Placental pericyte (primary cell): Measurements from ENCODE around the gene CDH5. TPM values are rescaled to one million over a fixed set of nuclear protein-coding genes. Genes with fewer than 3 reads are reported as not detected.

ENCODE experiments used
- total RNA-seq: library from RNA; depleted of rRNA; stranded (reverse); fragments of >200 nt; gene quantifications from 2 replicates; pipeline ENCODE4 v1.2.3, GENCODE V29; 2012

CDH5 gene, protein sequence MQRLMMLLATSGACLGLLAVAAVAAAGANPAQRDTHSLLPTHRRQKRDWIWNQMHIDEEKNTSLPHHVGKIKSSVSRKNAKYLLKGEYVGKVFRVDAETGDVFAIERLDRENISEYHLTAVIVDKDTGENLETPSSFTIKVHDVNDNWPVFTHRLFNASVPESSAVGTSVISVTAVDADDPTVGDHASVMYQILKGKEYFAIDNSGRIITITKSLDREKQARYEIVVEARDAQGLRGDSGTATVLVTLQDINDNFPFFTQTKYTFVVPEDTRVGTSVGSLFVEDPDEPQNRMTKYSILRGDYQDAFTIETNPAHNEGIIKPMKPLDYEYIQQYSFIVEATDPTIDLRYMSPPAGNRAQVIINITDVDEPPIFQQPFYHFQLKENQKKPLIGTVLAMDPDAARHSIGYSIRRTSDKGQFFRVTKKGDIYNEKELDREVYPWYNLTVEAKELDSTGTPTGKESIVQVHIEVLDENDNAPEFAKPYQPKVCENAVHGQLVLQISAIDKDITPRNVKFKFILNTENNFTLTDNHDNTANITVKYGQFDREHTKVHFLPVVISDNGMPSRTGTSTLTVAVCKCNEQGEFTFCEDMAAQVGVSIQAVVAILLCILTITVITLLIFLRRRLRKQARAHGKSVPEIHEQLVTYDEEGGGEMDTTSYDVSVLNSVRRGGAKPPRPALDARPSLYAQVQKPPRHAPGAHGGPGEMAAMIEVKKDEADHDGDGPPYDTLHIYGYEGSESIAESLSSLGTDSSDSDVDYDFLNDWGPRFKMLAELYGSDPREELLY
- total RNA-seq = 0.57 TPM in 1 of 2 replicates, not detected in the other

DNA sequence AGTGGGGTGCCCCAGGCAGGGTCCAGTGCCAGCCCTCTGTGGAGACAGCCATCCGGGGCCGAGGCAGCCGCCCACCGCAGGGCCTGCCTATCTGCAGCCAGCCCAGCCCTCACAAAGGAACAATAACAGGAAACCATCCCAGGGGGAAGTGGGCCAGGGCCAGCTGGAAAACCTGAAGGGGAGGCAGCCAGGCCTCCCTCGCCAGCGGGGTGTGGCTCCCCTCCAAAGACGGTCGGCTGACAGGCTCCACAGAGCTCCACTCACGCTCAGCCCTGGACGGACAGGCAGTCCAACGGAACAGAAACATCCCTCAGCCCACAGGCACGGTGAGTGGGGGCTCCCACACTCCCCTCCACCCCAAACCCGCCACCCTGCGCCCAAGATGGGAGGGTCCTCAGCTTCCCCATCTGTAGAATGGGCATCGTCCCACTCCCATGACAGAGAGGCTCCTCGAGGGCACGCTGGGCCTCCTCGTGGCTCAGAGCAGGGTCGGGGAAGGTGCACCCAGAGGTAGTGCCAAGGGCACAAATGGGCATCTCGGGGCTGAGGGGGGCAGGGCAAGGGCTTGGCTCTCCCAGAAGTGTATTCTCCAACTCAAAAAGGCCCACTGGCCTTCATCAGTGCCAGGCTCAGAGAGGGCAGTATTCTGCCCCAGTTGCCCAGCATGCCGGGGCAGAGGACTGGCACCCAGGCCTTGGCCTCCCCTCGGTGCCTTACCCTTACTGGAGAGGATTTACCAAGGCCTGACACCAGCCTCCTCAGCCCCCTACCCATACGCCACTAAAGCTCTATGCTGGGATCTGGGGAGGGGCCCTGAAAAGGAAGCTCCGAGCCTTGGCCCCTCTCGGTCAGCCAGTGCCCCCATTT lies at the start of gene CDH5:
TSS of gene CDH5 (plus strand) at position 259 of the 867 bp plus-strand sequence. CDS start 12,647 bp downstream, outside the sequence.

DNA sequence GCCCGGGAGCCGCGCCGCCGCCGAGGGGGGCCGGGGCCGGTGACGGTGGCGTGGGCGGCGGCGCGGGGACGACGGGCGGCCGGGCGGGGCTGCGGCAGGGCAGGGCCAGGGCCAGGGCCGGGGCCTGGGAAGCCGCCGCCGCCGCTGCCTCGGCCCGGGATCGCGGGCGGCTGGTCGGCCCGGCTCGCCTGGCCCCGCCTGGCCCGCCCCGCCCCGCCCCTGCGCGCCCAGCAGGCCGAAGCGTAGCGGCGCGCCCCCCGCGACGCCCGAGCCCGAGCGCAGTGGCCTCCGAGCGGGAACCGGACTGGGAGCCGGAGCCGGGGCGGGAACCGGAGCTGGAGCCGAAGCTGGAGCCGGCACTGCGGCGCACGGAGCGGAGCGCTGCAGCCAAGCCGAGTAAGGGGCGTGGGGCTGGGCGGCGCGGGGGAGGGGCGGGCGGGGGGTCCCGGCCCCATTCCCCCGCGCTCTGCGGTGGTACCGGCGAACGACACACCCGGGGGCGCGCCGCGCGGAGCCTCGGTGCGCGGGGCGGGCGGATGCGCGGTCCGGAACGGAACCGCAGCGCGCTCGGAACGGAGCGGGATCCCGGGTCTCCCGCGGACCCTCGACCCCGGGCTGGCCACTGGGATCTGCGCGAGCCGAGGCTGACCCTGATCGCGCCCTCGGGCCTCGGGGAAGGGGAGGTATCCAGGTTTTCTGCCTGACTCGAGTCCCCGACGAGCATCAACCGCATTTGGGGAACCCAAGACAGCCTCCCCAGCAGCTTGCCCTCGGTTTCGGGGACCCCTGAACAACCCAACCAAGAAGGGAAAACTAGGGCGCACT lies 60.8 kb downstream of the CDH5 start, which contains the start of gene BEAN1:
TSS of gene BEAN1 (plus strand) at position 260 of the 825 bp plus-strand sequence. CDS start 10,382 bp downstream, outside the sequence.

Other genes with a start within 250 kb of the CDH5 start
- 0.43 TPM in 1 of 2 replicates, not detected in the other for gene BEAN1, start 60.6 kb downstream of the CDH5 start, total RNA-seq
- gene TK2, start 183.4 kb downstream of the CDH5 start, total RNA-seq = 41.1 and 41.4 TPM in 2 replicates
- gene CKLF, start 185.9 kb downstream of the CDH5 start, total RNA-seq = 24.9 and 54.5 TPM in 2 replicates
- 2.4 and 5.7 TPM in 2 replicates for gene CMTM1, start 199.7 kb downstream of the CDH5 start, total RNA-seq
- gene CMTM2, start 212.8 kb downstream of the CDH5 start, total RNA-seq = not detected in 2 replicates
- 24.5 and 60.3 TPM in 2 replicates for gene CMTM3, start 238.0 kb downstream of the CDH5 start, total RNA-seq